Caco-2 (cell line): ENCODE results near the gene MS4A6E. TPM values are rescaled to one million over a fixed set of nuclear protein-coding genes. Genes with fewer than 3 reads are reported as not detected.

Experiments used
- BruUV-seq: library from RNA; stranded (reverse); fragments of 400-500 nt; replicated peaks from 2 replicates; lab custom pipeline; 2021; lab: Mats Ljungman, UMichigan
- CTCF ChIA-PET: fragments of 300-600 bp; sonication (Branson Sonifier 250); formaldehyde crosslinking; loops from one replicate; lab custom pipeline; 2022; ENCODE audit warnings: antibody characterized with exemption; lab: Charles Lee
- POLR2A ChIA-PET: fragments of 300-600 bp; sonication (Branson Sonifier 250); formaldehyde crosslinking; loops from one replicate; lab custom pipeline; 2022; ENCODE audit warnings: antibody characterized with exemption; lab: Charles Lee
- DNase-seq, 2 experiments: peaks; one replicate each; pipeline versions ENCODE4 v3.0.0 to v3.0.0-alpha.2; 2020 to 2022
- H3K27me3 ChIP-seq: replicated peaks from 2 replicates; pipeline ENCODE4 v1.6.0; 2011; ENCODE audit warnings: low read length; ENCODE audit not compliant: control insufficient read depth, insufficient read depth
- H3K36me3 ChIP-seq: 2 replicates; pipeline ENCODE4 v1.5.1; 2011; ENCODE audit warnings: low read length; ENCODE audit not compliant: control insufficient read depth, insufficient read depth
- H3K4me1 ChIP-seq: fragments of 250-450 bp; sonication (Bioruptor Pico); 2 replicates; pipeline ENCODE4 v1.5.1; 2020; ENCODE audit warnings: mild to moderate bottlenecking
- H3K4me3 ChIP-seq: 2 replicates; pipeline ENCODE4 v1.5.1; 2011; ENCODE audit warnings: low read depth, mild to moderate bottlenecking, control low read depth, low read length
- H3K9me3 ChIP-seq: fragments of 250-450 bp; sonication (Bioruptor Pico); 2 replicates; pipeline ENCODE4 v1.5.1; 2020; ENCODE audit warnings: mild to moderate bottlenecking, moderate library complexity
- H3K27ac Mint-ChIP-seq: one replicate; pipeline ENCODE4 v1.8.0; 2022; ENCODE audit warnings: mixed read lengths; ENCODE audit not compliant: unreplicated experiment
- H3K27me3 Mint-ChIP-seq: one replicate; pipeline ENCODE4 v1.8.0; 2022; ENCODE audit warnings: mixed read lengths; ENCODE audit not compliant: insufficient read depth, unreplicated experiment
- H3K36me3 Mint-ChIP-seq: one replicate; pipeline ENCODE4 v1.8.0; 2022; ENCODE audit warnings: mild to moderate bottlenecking, mixed read lengths; ENCODE audit not compliant: insufficient read depth, unreplicated experiment
- H3K4me1 Mint-ChIP-seq: one replicate; pipeline ENCODE4 v1.8.0; 2022; ENCODE audit warnings: low read depth, mixed read lengths; ENCODE audit not compliant: unreplicated experiment
- H3K4me3 Mint-ChIP-seq: one replicate; pipeline ENCODE4 v1.8.0; 2022; ENCODE audit warnings: mild to moderate bottlenecking, moderate library complexity, mixed read lengths; ENCODE audit not compliant: unreplicated experiment
- H3K9me3 Mint-ChIP-seq: one replicate; pipeline ENCODE4 v1.8.0; 2022; ENCODE audit warnings: mixed read lengths; ENCODE audit not compliant: unreplicated experiment
- CTCF ChIP-seq, 2 experiments: fragments of 200-600 bp in 1 of 2; IDR thresholded peaks; 1 replicate in 1 of 2; 2 replicates in 1 of 2; pipeline versions ENCODE4 v1.5.1 to v1.8.0; 2011 to 2022; ENCODE audit warnings: antibody characterized with exemption in 1 of 2, control low read depth in 1 of 2, inconsistent platforms in 1 of 2, low read depth in 1 of 2, low read length in 1 of 2, mild to moderate bottlenecking in 1 of 2, moderate library complexity in 1 of 2; ENCODE audit not compliant: insufficient read depth in 1 of 2, severe bottlenecking in 1 of 2, unreplicated experiment in 1 of 2
- intact Hi-C: fragments of 100-400 bp; cut with micrococcal nuclease; formaldehyde crosslinking; loops from one replicate; pipeline ENCODE4 v1.10.0; 2022; ENCODE audit not compliant: unreplicated experiment
- total RNA-seq: library from RNA; stranded (reverse); gene quantifications from 2 replicates; pipeline ENCODE4 v1.2.3, GENCODE V29; 2022

The MS4A6E gene
- total RNA-seq, 1 experiment from 2014 or later: not detected

- H3K27me3 Mint-ChIP-seq: no peaks in the 10 kb centered on the region
- H3K4me3 Mint-ChIP-seq: no peak overlapping the region
- DNase-seq: no peak
- peaks cover 26% of the 10 kb centered on the region for H3K4me1 Mint-ChIP-seq
- CTCF ChIA-PET: no interaction called here
- intact Hi-C loops: no loop called here
- no peak overlapping the region for H3K4me3 ChIP-seq
- H3K9me3 Mint-ChIP-seq: peaks cover 12% of the 10 kb centered on the region
- POLR2A ChIA-PET: no interaction called here
- H3K36me3 ChIP-seq: no peaks in the 10 kb centered on the region
- H3K27me3 ChIP-seq: no peaks in the 10 kb centered on the region
- no peak for TF ChIP-seq CTCF (IDR thresholded peaks at IDR 0.05; ENCODE audit: insufficient read depth in 1 of 2, low read depth in 1 of 2, low read length in 1 of 2, severe bottlenecking in 1 of 2, unreplicated experiment in 1 of 2)
- no peak overlapping the region for H3K27ac Mint-ChIP-seq
- no TSS peak for BruUV-seq
- H3K36me3 Mint-ChIP-seq: no peaks in the 10 kb centered on the region
- 0 out of 2 replicates have a peak, but pooled peaks cover 4% of the 10 kb centered on the region for H3K9me3 ChIP-seq
- peaks cover 23% of the 10 kb centered on the region for H3K4me1 ChIP-seq
Measured at GRCh38 chr11:60372767-60373166, 45.7 kb downstream of the MS4A6E start.

GRCh38 chr11:60375316-60375715 lies 48.3 kb downstream of the MS4A6E start:
- intact Hi-C loops: no loop called here
- Mint-ChIP-seq H3K27me3 (no peaks in the 10 kb centered on the region), H3K4me1 (peaks cover 26% of the 10 kb centered on the region), H3K27ac (no peak overlapping the region), H3K4me3 (no peak overlapping the region), H3K9me3 (no peaks in the 10 kb centered on the region), H3K36me3 (no peaks in the 10 kb centered on the region)
- 0 out of 2 replicates have a peak, but pooled peaks cover 2% of the 10 kb centered on the region for H3K9me3 ChIP-seq
- TF ChIP-seq CTCF (IDR thresholded peaks at IDR 0.05; ENCODE audit: insufficient read depth in 1 of 2, low read depth in 1 of 2, low read length in 1 of 2, severe bottlenecking in 1 of 2, unreplicated experiment in 1 of 2): no peak
- POLR2A ChIA-PET: no interaction called here
- no peaks in the 10 kb centered on the region for H3K36me3 ChIP-seq
- CTCF ChIA-PET: no interaction called here
- DNase-seq: no peak
- no TSS peak for BruUV-seq
- H3K4me3 ChIP-seq: no peak overlapping the region
- H3K4me1 ChIP-seq: peaks cover 20% of the 10 kb centered on the region
- no peaks in the 10 kb centered on the region for H3K27me3 ChIP-seq

GRCh38 chr11:60376601-60377000 lies 49.5 kb downstream of the MS4A6E start:
- H3K4me1 ChIP-seq: peaks cover 7% of the 10 kb centered on the region
- POLR2A ChIA-PET: no interaction called here
- DNase-seq: no peak
- no peaks in the 10 kb centered on the region for H3K27me3 ChIP-seq
- CTCF ChIA-PET: interaction anchor here (1.5 kb wide), 1 partner anchor 13 kb away, joined by 6 read pairs; no protein-coding TSS in a partner anchor
- Mint-ChIP-seq H3K4me1 (peaks cover 14% of the 10 kb centered on the region), H3K27ac (no peak overlapping the region), H3K4me3 (no peak overlapping the region), H3K36me3 (no peaks in the 10 kb centered on the region), H3K27me3 (no peaks in the 10 kb centered on the region), H3K9me3 (no peaks in the 10 kb centered on the region)
- no peaks in the 10 kb centered on the region for H3K9me3 ChIP-seq
- no peak overlapping the region for H3K4me3 ChIP-seq
- intact Hi-C loops: no loop called here
- no TSS peak for BruUV-seq
- no peaks in the 10 kb centered on the region for H3K36me3 ChIP-seq
- TF ChIP-seq CTCF (IDR thresholded peaks at IDR 0.05; ENCODE audit: insufficient read depth in 1 of 2, low read depth in 1 of 2, low read length in 1 of 2, severe bottlenecking in 1 of 2, unreplicated experiment in 1 of 2): no peak
